GM15510 (cell line): ENCODE measurements around the gene PTPRN2.

Experiments used
- POLR2A ChIP-seq: IDR thresholded peaks from 3 replicates; pipeline ENCODE4 v1.6.1; 2011; ENCODE audit warnings: borderline replicate concordance; ENCODE audit not compliant: insufficient read length; ENCODE audit errors: extremely low read depth

PTPRN2 gene

GRCh38 chr7:157603005-157603404, 984.6 kb downstream of the PTPRN2 start:
- no peak for TF ChIP-seq POLR2A

- no peak for TF ChIP-seq POLR2A
Measured at GRCh38 chr7:157602581-157602980, 985.0 kb downstream of the PTPRN2 start.

- TF ChIP-seq POLR2A, result no peak
Measured at GRCh38 chr7:157602156-157602555, 985.5 kb downstream of the PTPRN2 start.

GRCh38 chr7:157601530-157601929, 986.1 kb downstream of the PTPRN2 start:
- TF ChIP-seq POLR2A, result no peak

- no peak for TF ChIP-seq POLR2A
Measured at GRCh38 chr7:157599491-157599890, 988.1 kb downstream of the PTPRN2 start.

GRCh38 chr7:157597562-157597961, 990.1 kb downstream of the PTPRN2 start:
- TF ChIP-seq POLR2A, result no peak

- no peak for TF ChIP-seq POLR2A
Measured at GRCh38 chr7:157596881-157597280, 990.7 kb downstream of the PTPRN2 start.

- no peak for TF ChIP-seq POLR2A
Measured at GRCh38 chr7:157596471-157596870, 991.2 kb downstream of the PTPRN2 start.

- no peak for TF ChIP-seq POLR2A
Measured at GRCh38 chr7:157596026-157596425, 991.6 kb downstream of the PTPRN2 start.

GRCh38 chr7:157595086-157595855, 992.4 kb downstream of the PTPRN2 start:
- TF ChIP-seq POLR2A, result no peak

GRCh38 chr7:157594306-157594705, 993.3 kb downstream of the PTPRN2 start:
- TF ChIP-seq POLR2A, result no peak

GRCh38 chr7:157593541-157593940, 994.1 kb downstream of the PTPRN2 start:
- no peak for TF ChIP-seq POLR2A

- TF ChIP-seq POLR2A, result no peak
Measured at GRCh38 chr7:157590526-157590925, 997.1 kb downstream of the PTPRN2 start.

GRCh38 chr7:157589680-157590079, 997.9 kb downstream of the PTPRN2 start:
- no peak for TF ChIP-seq POLR2A

GRCh38 chr7:157587805-157588560, 999.6 kb downstream of the PTPRN2 start:
- TF ChIP-seq POLR2A, result no peak
